ENCODE measurements around the gene LGALS3BP. TPM values are rescaled to one million over a fixed set of nuclear protein-coding genes. Genes with fewer than 3 reads are reported as not detected.
A peak's percentile ranks its signal among the peaks of the same experiment; 100 is the strongest.
"Not testable (repeated sequence)": the region's sequence is repeated elsewhere in the genome, so short reads cannot be mapped to it uniquely, and the experiment has no call there.

The LGALS3BP gene
- total RNA-seq, 2 experiments from 2014 or later = 0.88 to 1.7 TPM

- Histone ChIP-seq H3K27ac (ENCODE audit: low read depth, low read length, poor library complexity, severe bottlenecking) (no peak overlapping the region), H3K4me3 (ENCODE audit: low read depth, low read length, poor library complexity, severe bottlenecking) (peak overlapping the region; percentile 8), H3K79me2 (ENCODE audit: insufficient read depth, low read depth, low read length) (no peaks in the 10 kb centered on the region), H3K36me3 (ENCODE audit: insufficient read depth, low read length) (no peaks in the 10 kb centered on the region), H3K9me3 (ENCODE audit: low read length) (no peaks in the 10 kb centered on the region), H2AFZ (ENCODE audit: low read length) (no peak overlapping the region), H4K20me1 (ENCODE audit: insufficient read depth, low read length) (no peaks in the 10 kb centered on the region), H3K4me1 (ENCODE audit: insufficient read depth, low read length, poor library complexity, severe bottlenecking) (peaks cover 16% of the 10 kb centered on the region), H3K4me2 (ENCODE audit: low read length) (peak overlapping the region; percentile 34), H3K9me2 (ENCODE audit: insufficient read depth, low read length) (no peaks in the 10 kb centered on the region)
- ChIA-PET CTCF (ENCODE audit: unreplicated experiment) (no interaction called here), POLR2A (no interaction called here)
- TF ChIP-seq CTCF (conservative IDR thresholded peaks at IDR 0.05; ENCODE audit: low read length) = no peak
- TF ChIP-seq EZH2phosphoT487 (IDR thresholded peaks at IDR 0.05; ENCODE audit: borderline replicate concordance, low read depth, low read length) = no peak
- BruUV-seq (replicated peaks) = no TSS peak
- intact Hi-C loops (cut with micrococcal nuclease; ENCODE audit: unreplicated experiment) = no loop called here
- DNase-seq (ENCODE audit: low spot score) = peak; percentile 74
Observed at GRCh38 chr17:78965491-78965924, 14.2 kb downstream of the LGALS3BP start.

- Histone ChIP-seq H4K20me1 (ENCODE audit: insufficient read depth, low read length) (no peaks in the 10 kb centered on the region), H3K9me3 (ENCODE audit: low read length) (no peaks in the 10 kb centered on the region), H3K4me2 (ENCODE audit: low read length) (no peak overlapping the region), H3K27ac (ENCODE audit: low read depth, low read length, poor library complexity, severe bottlenecking) (no peak overlapping the region), H3K36me3 (ENCODE audit: insufficient read depth, low read length) (no peaks in the 10 kb centered on the region), H3K79me2 (ENCODE audit: insufficient read depth, low read depth, low read length) (no peaks in the 10 kb centered on the region), H3K4me3 (ENCODE audit: low read depth, low read length, poor library complexity, severe bottlenecking) (no peak overlapping the region), H3K9me2 (ENCODE audit: insufficient read depth, low read length) (no peaks in the 10 kb centered on the region), H3K4me1 (ENCODE audit: insufficient read depth, low read length, poor library complexity, severe bottlenecking) (peaks cover 16% of the 10 kb centered on the region), H2AFZ (ENCODE audit: low read length) (no peak overlapping the region)
- intact Hi-C loops (cut with micrococcal nuclease; ENCODE audit: unreplicated experiment) = no loop called here
- BruUV-seq (replicated peaks) = no TSS peak
- TF ChIP-seq CTCF (conservative IDR thresholded peaks at IDR 0.05; ENCODE audit: low read length) = no peak
- no peak for TF ChIP-seq EZH2phosphoT487 (IDR thresholded peaks at IDR 0.05; ENCODE audit: borderline replicate concordance, low read depth, low read length)
- CTCF ChIA-PET (ENCODE audit: unreplicated experiment) = no interaction called here
- no peak for DNase-seq (ENCODE audit: low spot score)
- POLR2A ChIA-PET = no interaction called here
Observed at GRCh38 chr17:78963378-78963777, 16.3 kb downstream of the LGALS3BP start.

- H3K4me2 ChIP-seq (ENCODE audit: low read length); H3K36me3 ChIP-seq (ENCODE audit: insufficient read depth, low read length); BruUV-seq (replicated peaks); H3K27ac ChIP-seq (ENCODE audit: low read depth, low read length, poor library complexity, severe bottlenecking); H3K4me3 ChIP-seq (ENCODE audit: low read depth, low read length, poor library complexity, severe bottlenecking); H2AFZ ChIP-seq (ENCODE audit: low read length); H3K9me3 ChIP-seq (ENCODE audit: low read length); H3K79me2 ChIP-seq (ENCODE audit: insufficient read depth, low read depth, low read length); POLR2A ChIA-PET; H3K9me2 ChIP-seq (ENCODE audit: insufficient read depth, low read length); CTCF ChIA-PET (ENCODE audit: unreplicated experiment); intact Hi-C loops (cut with micrococcal nuclease; ENCODE audit: unreplicated experiment); DNase-seq (ENCODE audit: low spot score); H4K20me1 ChIP-seq (ENCODE audit: insufficient read depth, low read length): not testable (repeated sequence)
- peaks cover 16% of the 10 kb centered on the region for H3K4me1 ChIP-seq (ENCODE audit: insufficient read depth, low read length, poor library complexity, severe bottlenecking)
Observed at GRCh38 chr17:78962984-78963348, 16.8 kb downstream of the LGALS3BP start.

All from OCI-LY7 (cell line).